Measurements from ENCODE around the gene SELENOI.
"Not testable (repeated sequence)": the region's sequence is repeated elsewhere in the genome, so short reads cannot be mapped to it uniquely, and the experiment has no call there.

The SELENOI gene

DNA sequence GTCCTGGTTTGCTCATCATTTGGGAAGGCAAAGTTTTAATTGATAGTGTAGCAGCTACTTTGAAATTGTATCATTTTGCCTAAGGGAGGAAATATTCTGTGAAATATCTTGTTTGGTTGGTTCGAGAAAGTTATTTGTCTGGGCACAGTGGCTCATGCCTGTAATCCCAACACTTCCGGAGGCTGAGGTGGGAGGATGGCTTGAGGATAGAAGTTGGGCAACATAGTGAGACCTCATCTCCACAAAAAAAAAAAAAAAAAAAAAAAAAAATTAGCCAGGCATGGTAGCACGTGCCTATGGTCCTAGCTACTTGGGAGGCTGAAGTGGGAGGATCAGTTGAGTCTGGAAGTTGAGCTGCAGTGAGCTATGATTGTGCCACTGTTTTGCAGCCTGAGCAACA, 3.7 kb downstream of the SELENOI start:
- no peak overlapping the region for H3K9ac ChIP-seq (ENCODE audit: low read length)
- H3K18ac ChIP-seq (ENCODE audit: low read depth in 1 of 2, low read length in 2 of 2) = no peak overlapping the region
- no peak overlapping the region for H2AK5ac ChIP-seq (ENCODE audit: low read length, severe bottlenecking)
- H4K8ac ChIP-seq (ENCODE audit: low read length) = no peak overlapping the region
- H4K91ac ChIP-seq (ENCODE audit: low read length) = no peak overlapping the region
- H3K79me1 ChIP-seq (replicated peaks; ENCODE audit: low read length, poor library complexity, severe bottlenecking) = peaks cover 9% of the 10 kb centered on the region
- no peak overlapping the region for H3K4me2 ChIP-seq (ENCODE audit: low read length, poor library complexity, severe bottlenecking)
- H3K27ac ChIP-seq (ENCODE audit: low read length, poor library complexity, severe bottlenecking) = no peak overlapping the region
- no peak overlapping the region for H2BK12ac ChIP-seq (ENCODE audit: low read length in 2 of 2)
- no peak overlapping the region for H3K4ac ChIP-seq (ENCODE audit: low read depth in 1 of 2, low read length in 2 of 2)
- DNase-seq = no peak
- peaks cover 4% of the 10 kb centered on the region for H3K4me1 ChIP-seq (ENCODE audit: control insufficient read depth, insufficient read depth, low read depth, low read length)
- WGBS = 95% methylated on average over 1 of the region's 3 CpGs
- H3K9me3 ChIP-seq (ENCODE audit: control insufficient read depth, low read length) = no peaks in the 10 kb centered on the region
- H2BK120ac ChIP-seq (ENCODE audit: low read depth, low read length) = no peak overlapping the region
- H3K36me3 ChIP-seq (ENCODE audit: control insufficient read depth in 1 of 2, insufficient read depth in 2 of 2, low read depth in 1 of 2, low read length in 2 of 2) = peaks cover 0 to 4% of the 10 kb centered on the region in 2 experiments
- H3K23ac ChIP-seq (ENCODE audit: low read length in 2 of 2) = no peak overlapping the region
- no peak overlapping the region for H2AFZ ChIP-seq (ENCODE audit: low read depth, low read length)
- no peak overlapping the region for H2BK15ac ChIP-seq (ENCODE audit: low read depth, poor library complexity, severe bottlenecking)
- no peak overlapping the region for H3K4me3 ChIP-seq (ENCODE audit: insufficient read depth in 1 of 2, low read depth in 1 of 2, low read length in 2 of 2)
- H3K27me3 ChIP-seq (ENCODE audit: control insufficient read depth in 1 of 2, insufficient read depth in 1 of 2, low read length in 2 of 2) = no peaks in the 10 kb centered on the region
- no peak overlapping the region for H2BK5ac ChIP-seq (ENCODE audit: low read depth, low read length, poor library complexity, severe bottlenecking)
- no peak overlapping the region for H3K14ac ChIP-seq (ENCODE audit: low read length in 2 of 2)

DNA sequence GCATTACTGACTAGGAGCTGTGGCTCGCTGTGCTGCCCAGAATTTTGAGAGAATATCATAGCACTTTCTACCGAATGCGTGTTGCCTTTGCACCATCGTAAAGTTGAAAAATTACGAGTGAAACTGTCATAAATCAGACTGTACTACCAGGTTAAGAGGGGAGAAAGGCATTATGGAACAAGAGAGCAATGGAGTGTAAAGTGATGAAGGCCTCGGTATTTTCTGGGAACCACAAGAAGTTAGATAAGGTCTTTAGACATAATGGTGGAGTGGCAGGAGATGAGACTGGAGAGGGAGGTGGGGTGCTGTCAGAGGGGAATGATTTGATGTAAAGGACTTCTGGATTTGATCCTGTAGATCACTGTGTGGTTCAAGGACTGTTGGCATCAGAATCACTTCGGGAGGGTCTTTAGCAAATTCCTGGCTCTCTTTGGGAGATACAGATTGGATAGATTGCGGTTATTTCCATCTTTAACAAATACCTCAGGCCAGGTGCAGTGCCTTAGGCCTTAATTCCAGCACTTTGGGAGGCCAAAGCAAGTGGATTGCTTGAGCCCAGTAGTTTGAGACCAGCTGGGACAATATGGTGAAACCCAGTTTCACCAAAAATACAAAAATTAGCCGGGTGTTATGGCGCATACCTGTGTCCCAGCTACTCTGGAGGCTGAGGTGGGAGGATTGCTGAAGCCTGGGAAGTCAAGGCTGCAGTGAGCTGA, 5.6 kb downstream of the SELENOI start:
- no peak overlapping the region for H2BK15ac ChIP-seq (ENCODE audit: low read depth, poor library complexity, severe bottlenecking)
- no peak overlapping the region for H3K9ac ChIP-seq (ENCODE audit: low read length)
- H4K8ac ChIP-seq (ENCODE audit: low read length) = no peak overlapping the region
- no peak overlapping the region for H3K27ac ChIP-seq (ENCODE audit: low read length, poor library complexity, severe bottlenecking)
- no peak overlapping the region for H3K23ac ChIP-seq (ENCODE audit: low read length in 2 of 2)
- peaks cover 7% of the 10 kb centered on the region for H3K4me1 ChIP-seq (ENCODE audit: control insufficient read depth, insufficient read depth, low read depth, low read length)
- no peak overlapping the region for H2BK5ac ChIP-seq (ENCODE audit: low read depth, low read length, poor library complexity, severe bottlenecking)
- peaks cover 5% of the 10 kb centered on the region for H3K79me1 ChIP-seq (replicated peaks; ENCODE audit: low read length, poor library complexity, severe bottlenecking)
- H3K4ac ChIP-seq (ENCODE audit: low read depth in 1 of 2, low read length in 2 of 2) = no peak overlapping the region
- H2BK12ac ChIP-seq (ENCODE audit: low read length in 2 of 2) = no peak overlapping the region
- H3K14ac ChIP-seq (ENCODE audit: low read length in 2 of 2) = no peak overlapping the region
- peaks cover 0 to 4% of the 10 kb centered on the region in 2 experiments for H3K36me3 ChIP-seq (ENCODE audit: control insufficient read depth in 1 of 2, insufficient read depth in 2 of 2, low read depth in 1 of 2, low read length in 2 of 2)
- DNase-seq = no peak
- no peak overlapping the region for H3K4me3 ChIP-seq (ENCODE audit: insufficient read depth in 1 of 2, low read depth in 1 of 2, low read length in 2 of 2)
- no peak overlapping the region for H4K91ac ChIP-seq (ENCODE audit: low read length)
- H3K27me3 ChIP-seq (ENCODE audit: control insufficient read depth in 1 of 2, insufficient read depth in 1 of 2, low read length in 2 of 2) = no peaks in the 10 kb centered on the region
- WGBS = 97% methylated on average over 10 of the region's 10 CpGs
- no peak overlapping the region for H3K18ac ChIP-seq (ENCODE audit: low read depth in 1 of 2, low read length in 2 of 2)
- H2AFZ ChIP-seq (ENCODE audit: low read depth, low read length) = no peak overlapping the region
- no peak overlapping the region for H3K4me2 ChIP-seq (ENCODE audit: low read length, poor library complexity, severe bottlenecking)
- H2BK120ac ChIP-seq (ENCODE audit: low read depth, low read length) = no peak overlapping the region
- H2AK5ac ChIP-seq (ENCODE audit: low read length, severe bottlenecking) = no peak overlapping the region
- no peaks in the 10 kb centered on the region for H3K9me3 ChIP-seq (ENCODE audit: control insufficient read depth, low read length)

DNA sequence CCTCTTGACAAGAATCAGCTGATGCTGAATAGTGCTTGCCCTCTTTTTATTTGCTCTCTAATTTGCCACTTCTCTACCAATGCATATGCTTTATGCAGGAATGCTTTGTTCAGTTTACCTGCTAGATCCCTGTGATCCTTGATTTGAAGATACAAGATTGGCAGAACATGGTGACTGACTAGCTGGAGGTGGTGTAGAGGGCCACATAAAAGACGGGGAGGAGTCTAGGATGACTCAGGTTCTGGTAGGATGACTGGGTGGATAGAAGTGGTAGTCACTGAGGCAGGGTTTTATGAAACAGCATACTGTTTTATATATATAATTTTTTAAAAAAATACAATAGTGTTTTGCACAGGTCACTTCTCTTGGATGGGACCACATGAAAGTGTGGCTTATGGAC, 6.9 kb downstream of the SELENOI start:
- Histone ChIP-seq H3K27ac (ENCODE audit: low read length, poor library complexity, severe bottlenecking) (no peak overlapping the region), H3K4me1 (ENCODE audit: control insufficient read depth, insufficient read depth, low read depth, low read length) (peaks cover 7% of the 10 kb centered on the region), H3K23ac (ENCODE audit: low read length in 2 of 2) (no peak overlapping the region), H2AFZ (ENCODE audit: low read depth, low read length) (no peak overlapping the region), H3K4me3 (ENCODE audit: insufficient read depth in 1 of 2, low read depth in 1 of 2, low read length in 2 of 2) (no peak overlapping the region), H2BK120ac (ENCODE audit: low read depth, low read length) (no peak overlapping the region), H4K8ac (ENCODE audit: low read length) (no peak overlapping the region), H3K9me3 (ENCODE audit: control insufficient read depth, low read length) (no peaks in the 10 kb centered on the region), H3K36me3 (ENCODE audit: control insufficient read depth in 1 of 2, insufficient read depth in 2 of 2, low read depth in 1 of 2, low read length in 2 of 2) (peaks cover 0 to 4% of the 10 kb centered on the region in 2 experiments), H3K27me3 (ENCODE audit: control insufficient read depth in 1 of 2, insufficient read depth in 1 of 2, low read length in 2 of 2) (no peaks in the 10 kb centered on the region), H3K79me1 (replicated peaks; ENCODE audit: low read length, poor library complexity, severe bottlenecking) (peaks cover 9% of the 10 kb centered on the region), H2AK5ac (ENCODE audit: low read length, severe bottlenecking) (no peak overlapping the region), H3K9ac (ENCODE audit: low read length) (peak overlapping the region; percentile 4), H2BK15ac (ENCODE audit: low read depth, poor library complexity, severe bottlenecking) (no peak overlapping the region), H3K4ac (ENCODE audit: low read depth in 1 of 2, low read length in 2 of 2) (no peak overlapping the region), H3K18ac (ENCODE audit: low read depth in 1 of 2, low read length in 2 of 2) (no peak overlapping the region), H2BK5ac (ENCODE audit: low read depth, low read length, poor library complexity, severe bottlenecking) (no peak overlapping the region), H4K91ac (ENCODE audit: low read length) (no peak overlapping the region), H3K4me2 (ENCODE audit: low read length, poor library complexity, severe bottlenecking) (no peak overlapping the region), H3K14ac (ENCODE audit: low read length in 2 of 2) (no peak overlapping the region), H2BK12ac (ENCODE audit: low read length in 2 of 2) (no peak overlapping the region)
- 44% methylated on average over 1 of the region's 1 CpG for WGBS
- peak; percentile 27 for DNase-seq

DNA sequence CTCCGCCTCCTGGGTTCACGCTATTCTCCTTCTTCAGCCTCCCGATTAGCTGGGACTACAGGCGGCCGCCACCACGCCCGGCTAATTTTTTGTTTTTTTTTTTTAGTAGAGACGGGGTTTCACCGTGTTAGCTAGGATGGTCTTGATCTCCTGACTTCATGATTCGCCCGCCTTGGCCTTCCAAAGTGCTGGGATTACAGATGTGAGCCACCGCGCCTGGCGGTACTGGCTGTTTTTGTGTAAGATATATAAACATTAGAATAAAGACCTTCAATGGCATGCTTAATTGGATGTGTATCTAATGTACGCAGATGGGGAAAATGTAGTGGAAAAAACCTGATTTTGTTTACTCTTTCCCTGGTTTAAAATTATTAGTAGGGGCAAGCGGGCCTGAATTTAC, 8.5 kb downstream of the SELENOI start:
- H3K18ac ChIP-seq (ENCODE audit: low read depth in 1 of 2, low read length in 2 of 2); H3K4me2 ChIP-seq (ENCODE audit: low read length, poor library complexity, severe bottlenecking); H2BK5ac ChIP-seq (ENCODE audit: low read depth, low read length, poor library complexity, severe bottlenecking); H2BK120ac ChIP-seq (ENCODE audit: low read depth, low read length); H2BK15ac ChIP-seq (ENCODE audit: low read depth, poor library complexity, severe bottlenecking); H3K23ac ChIP-seq (ENCODE audit: low read length in 2 of 2); H3K9ac ChIP-seq (ENCODE audit: low read length); DNase-seq; H2AFZ ChIP-seq (ENCODE audit: low read depth, low read length); H2BK12ac ChIP-seq (ENCODE audit: low read length in 2 of 2); H3K36me3 ChIP-seq (ENCODE audit: control insufficient read depth in 1 of 2, insufficient read depth in 2 of 2, low read depth in 1 of 2, low read length in 2 of 2); H3K4me1 ChIP-seq (ENCODE audit: control insufficient read depth, insufficient read depth, low read depth, low read length); H3K4me3 ChIP-seq (ENCODE audit: insufficient read depth in 1 of 2, low read depth in 1 of 2, low read length in 2 of 2); H4K8ac ChIP-seq (ENCODE audit: low read length); H3K14ac ChIP-seq (ENCODE audit: low read length in 2 of 2); H3K27ac ChIP-seq (ENCODE audit: low read length, poor library complexity, severe bottlenecking); H3K4ac ChIP-seq (ENCODE audit: low read depth in 1 of 2, low read length in 2 of 2); H4K91ac ChIP-seq (ENCODE audit: low read length); H3K9me3 ChIP-seq (ENCODE audit: control insufficient read depth, low read length); H3K27me3 ChIP-seq (ENCODE audit: control insufficient read depth in 1 of 2, insufficient read depth in 1 of 2, low read length in 2 of 2); H2AK5ac ChIP-seq (ENCODE audit: low read length, severe bottlenecking): not testable (repeated sequence)
- H3K79me1 ChIP-seq (replicated peaks; ENCODE audit: low read length, poor library complexity, severe bottlenecking) = peaks cover 11% of the 10 kb centered on the region
- WGBS = over 99% methylated on average over 15 of the region's 16 CpGs

Data from mesenchymal stem cell (in vitro differentiated cells and primary cell).